Suprapubic skin (tissue), 2 donors: ENCODE results near the gene POLR1D.

ENCODE experiments used
- EP300 ChIP-seq: sonication (generic); formaldehyde crosslinking; IDR thresholded peaks from one replicate; pipeline ENCODE4 v1.6.1; 2017; ENCODE audit warnings: antibody characterized with exemption
- POLR2A ChIP-seq, 2 donors: fragments of 450-650 bp; IDR thresholded peaks; one replicate each; pipeline ENCODE4 v1.6.1; 2017; ENCODE audit warnings: antibody characterized with exemption in 2 of 2, mild to moderate bottlenecking in 2 of 2, moderate library complexity in 2 of 2

- TF ChIP-seq POLR2A (IDR thresholded peaks at IDR 0.05), result no peak
- no peak for TF ChIP-seq EP300
These were observed 49.2 kb downstream of the POLR1D start for GRCh38 chr13:27670861-27671260.
